Mucosa of descending colon (tissue), 3 donors: ENCODE measurements around the gene FAM221B. TPM values are rescaled to one million over a fixed set of nuclear protein-coding genes. Genes with fewer than 3 reads are reported as not detected.
A peak's percentile ranks its signal among the peaks of the same experiment; 100 is the strongest.

Experiments used
- ATAC-seq: fragments of 200-7000 bp; cut with Tn5 transposase; one replicate; pipeline ENCODE4 v1.9.1; 2020; ENCODE audit warnings: mild to moderate bottlenecking, moderate library complexity
- DNase-seq, 3 donors: peaks; one replicate each; pipeline ENCODE4 v3.0.0-alpha.2; 2020
- H3K36me3 ChIP-seq: fragments of 200-600 bp; one replicate; pipeline ENCODE4 v1.8.0; 2021; ENCODE audit warnings: low read depth, mild to moderate bottlenecking
- H3K4me1 ChIP-seq: fragments of 200-600 bp; one replicate; pipeline ENCODE4 v1.8.0; 2021; ENCODE audit warnings: low read depth, mild to moderate bottlenecking
- H3K4me3 ChIP-seq: fragments of 200-600 bp; one replicate; pipeline ENCODE4 v1.8.0; 2021; ENCODE audit warnings: mild to moderate bottlenecking
- H3K9me3 ChIP-seq: fragments of 200-600 bp; one replicate; pipeline ENCODE4 v1.8.0; 2021; ENCODE audit warnings: mild to moderate bottlenecking
- CTCF ChIP-seq: fragments of 200-600 bp; IDR thresholded peaks from one replicate; pipeline ENCODE4 v1.8.0; 2022; ENCODE audit warnings: antibody characterized with exemption, mild to moderate bottlenecking
- intact Hi-C, 2 donors: fragments of 100-400 bp; cut with DNase I in 1 of 2; cut with micrococcal nuclease in 1 of 2; formaldehyde crosslinking; loops; one replicate each; pipeline versions ENCODE4 v1.11.0 to v1.11.1; 2022; cut with DNase I, micrococcal nuclease
- total RNA-seq, 3 donors: library from RNA; stranded (reverse); fragmentation: NEBNext Ultra II Directional in 2 of 3; extraction: Animal tissue kit (Norgen Biotek cat#: 25700) in 2 of 3; gene quantifications; one replicate each; pipeline versions ENCODE4 v1.2.1 to v1.2.4, GENCODE V29; 2021 to 2023
- donor health status: DM: no; HTN: no; CAD: no; lungs with moderate emphysema.
- donor health status: DM: no; HTN: no; CAD: no.
- donor health status: DM: no; HTN: yes; CAD: no.

The FAM221B gene
- total RNA-seq, 3 donors from 2014 or later = 0.41 to 0.43 TPM; not detected in 1

DNA sequence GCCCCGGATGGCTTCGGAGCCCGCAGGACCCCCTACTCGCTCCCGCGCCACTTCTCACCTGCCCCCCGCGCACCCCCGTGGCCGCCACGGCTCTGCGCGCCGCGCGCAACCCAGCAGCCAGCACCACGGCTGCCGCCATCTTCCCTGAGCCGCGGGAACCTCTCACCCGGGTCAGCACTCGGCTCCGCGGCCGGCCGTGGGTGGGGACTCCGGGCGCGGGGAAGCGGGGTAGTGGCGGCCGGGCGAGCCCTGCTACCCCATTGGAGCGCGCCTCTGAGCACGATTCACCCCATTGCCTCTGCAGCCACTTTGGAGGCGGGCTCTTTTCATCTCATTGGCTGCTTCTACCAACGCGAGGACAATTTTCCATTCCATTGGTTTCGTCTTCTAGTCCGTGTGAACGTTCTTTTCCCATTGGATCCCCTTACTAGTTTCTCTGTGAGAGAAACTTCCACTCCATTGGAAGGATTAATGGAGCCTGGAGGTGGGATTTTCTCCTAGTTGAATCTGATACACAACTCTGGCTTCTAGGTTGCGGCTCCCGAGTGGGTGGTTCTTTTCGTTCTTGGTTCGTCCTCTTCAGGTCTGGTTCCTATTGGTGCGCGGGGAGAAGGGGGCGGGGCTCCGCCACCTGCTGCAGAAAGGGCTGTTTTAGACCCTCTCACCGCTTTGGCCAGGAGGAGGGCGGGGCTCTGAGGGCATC, 13.5 kb downstream of the FAM221B start, which contains the start of gene HINT2:
HINT2 (minus strand) TSS at position 202 of the 703 bp plus-strand sequence; CDS start at position 139, 63 bp downstream.
- Histone ChIP-seq H3K9me3 (no peaks in the 10 kb centered on the region), H3K4me3 (peak within 1 kb of the TSS; percentile 87), H3K4me1 (peaks cover 20% of the 10 kb centered on the region), H3K36me3 (no peaks in the 10 kb centered on the region)
- peak; percentile 97 to 99 (median 99) for DNase-seq
- TF ChIP-seq CTCF = no peak
- intact Hi-C loops = no loop called here
- peak; percentile 89 for ATAC-seq

- H3K4me3 ChIP-seq = peak overlapping the region; percentile 87
- H3K36me3 ChIP-seq = no peaks in the 10 kb centered on the region
- intact Hi-C loops = no loop called here
- ATAC-seq = peak; percentile 52
- DNase-seq = peak; percentile 67 to 85 (median 81)
- peaks cover 20% of the 10 kb centered on the region for H3K4me1 ChIP-seq
- no peaks in the 10 kb centered on the region for H3K9me3 ChIP-seq
- no peak for TF ChIP-seq CTCF
These were observed 14.3 kb downstream of the FAM221B start for GRCh38 chr9:35814106-35814840.

DNA sequence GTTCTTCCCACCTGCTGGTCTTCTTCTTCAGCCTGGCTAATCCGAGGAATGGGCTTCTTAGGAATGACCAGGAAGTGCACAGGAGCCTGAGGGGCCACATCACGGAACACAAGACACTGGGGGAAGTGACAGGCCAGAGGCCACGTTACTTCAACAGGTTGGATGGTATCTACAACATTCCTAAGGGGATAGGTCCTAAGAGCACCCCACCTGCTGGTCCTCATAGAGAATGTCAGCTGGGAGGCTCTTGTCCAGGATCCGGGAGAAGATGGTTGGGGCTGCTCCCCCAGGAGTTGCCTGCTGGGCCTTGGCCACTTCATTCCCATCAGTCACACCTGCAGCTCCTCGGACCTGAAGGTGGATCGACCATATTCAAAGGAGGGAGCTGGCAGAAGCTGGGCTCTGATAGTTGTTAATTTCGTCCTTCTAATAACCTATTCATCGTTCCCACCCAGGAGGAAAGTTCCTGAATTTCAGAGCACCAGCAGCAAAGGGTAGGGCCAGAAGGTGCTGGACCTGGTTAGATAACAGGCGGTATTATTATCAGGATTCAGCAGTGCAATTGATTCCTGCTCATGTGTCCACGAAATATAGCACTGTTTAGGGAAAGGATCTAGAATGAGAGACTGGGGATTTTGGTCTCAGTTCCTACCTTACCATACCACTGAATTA, 15.0 kb downstream of the FAM221B start:
- Histone ChIP-seq H3K9me3 (no peaks in the 10 kb centered on the region), H3K4me1 (peaks cover 20% of the 10 kb centered on the region), H3K36me3 (no peaks in the 10 kb centered on the region), H3K4me3 (no peak overlapping the region)
- ATAC-seq = no peak
- no peak for TF ChIP-seq CTCF
- intact Hi-C loops = no loop called here
- peak in 1 of 3 donors; percentile 28 for DNase-seq

GRCh38 chr9:35812025-35812602, 16.4 kb downstream of the FAM221B start, which contains the start of gene SPAG8:
Gene SPAG8, minus strand, starts transcription at chr9:35812262. Its CDS starts 115 bp downstream, at chr9:35812147.
- Histone ChIP-seq H3K4me3 (no peak within 1 kb of the TSS), H3K36me3 (no peaks in the 10 kb centered on the region), H3K4me1 (peaks cover 20% of the 10 kb centered on the region), H3K9me3 (no peaks in the 10 kb centered on the region)
- peak; percentile 92 to 98 (median 94) for DNase-seq
- no peak for TF ChIP-seq CTCF
- intact Hi-C loops = no loop called here
- peak; percentile 70 for ATAC-seq

- Histone ChIP-seq H3K36me3 (no peaks in the 10 kb centered on the region), H3K4me1 (peaks cover 20% of the 10 kb centered on the region), H3K9me3 (no peaks in the 10 kb centered on the region), H3K4me3 (no peak overlapping the region)
- intact Hi-C loops = no loop called here
- DNase-seq = peak in 1 of 3 donors; percentile 46
- ATAC-seq = no peak
- no peak for TF ChIP-seq CTCF
These were observed 17.0 kb downstream of the FAM221B start for GRCh38 chr9:35811381-35812024.
